H1 (cell line): ENCODE results near the gene PAK2. TPM values are rescaled to one million over a fixed set of nuclear protein-coding genes. Genes with fewer than 3 reads are reported as not detected.

Source experiments
- CTCF ChIA-PET: fragments of 300-600 bp; sonication (Branson Sonifier 250); formaldehyde crosslinking; loops from one replicate; lab custom pipeline; 2021; ENCODE audit not compliant: partially characterized antibody; lab: Charles Lee
- POLR2A ChIA-PET: fragments of 300-600 bp; sonication (Branson Sonifier 250); formaldehyde crosslinking; loops from one replicate; lab custom pipeline; 2021; ENCODE audit warnings: inconsistent platforms; ENCODE audit not compliant: partially characterized antibody; lab: Charles Lee
- DNase-seq, 2 experiments: peaks; one replicate each; pipeline versions ENCODE4 v3.0.0 to v3.0.0-alpha.2; 2010 to 2022; ENCODE audit warnings: low spot score in 2 of 2, low read depth in 1 of 2, mixed read lengths in 1 of 2
- FAIRE-seq: peaks from 2 replicates; lab custom pipeline; 2011; peaks lifted over from hg19 to GRCh38; lab: Jason Lieb, UNC
- H2AFZ ChIP-seq: 2 replicates; pipeline ENCODE4 v1.8.1; 2012; ENCODE audit warnings: low read length, inconsistent platforms
- H2AK5ac ChIP-seq: 2 replicates; pipeline ENCODE4 v1.6.1; 2013; ENCODE audit warnings: low read depth, low read length
- H2BK120ac ChIP-seq: replicated peaks from 2 replicates; pipeline ENCODE3; 2013; ENCODE audit warnings: low read depth, low read length, inconsistent platforms
- H2BK12ac ChIP-seq: 2 replicates; pipeline ENCODE4 v1.6.1; 2013; ENCODE audit warnings: low read depth, low read length
- H2BK15ac ChIP-seq: 2 replicates; pipeline ENCODE4 v1.6.1; 2013; ENCODE audit warnings: low read length
- H2BK20ac ChIP-seq: 2 replicates; pipeline ENCODE4 v1.6.1; 2013; ENCODE audit warnings: low read length
- H2BK5ac ChIP-seq: 2 replicates; pipeline ENCODE4 v1.6.1; 2013; ENCODE audit warnings: low read depth, low read length
- H3K14ac ChIP-seq: 2 replicates; pipeline ENCODE4 v1.6.1; 2013; ENCODE audit warnings: inconsistent platforms; ENCODE audit not compliant: insufficient read length
- H3K18ac ChIP-seq: 2 replicates; pipeline ENCODE4 v1.6.1; 2013; ENCODE audit warnings: low read length; ENCODE audit errors: extremely low read depth
- H3K23ac ChIP-seq: 2 replicates; pipeline ENCODE4 v1.6.1; 2013; ENCODE audit warnings: inconsistent platforms; ENCODE audit not compliant: insufficient read length
- H3K23me2 ChIP-seq: 2 replicates; pipeline ENCODE4 v1.6.1; 2013; ENCODE audit warnings: low read depth, low read length
- H3K27ac ChIP-seq: 2 replicates; pipeline ENCODE4 v1.6.1; 2011; ENCODE audit warnings: low read depth, low read length, inconsistent platforms
- H3K27me3 ChIP-seq, 4 experiments: replicated peaks in 1 of 4; 1 replicate in 1 of 4; 2 replicates in 3 of 4; pipeline versions ENCODE4 v1.6.1 to v1.8.1; 2011 to 2013; ENCODE audit warnings: low read length in 3 of 4, mild to moderate bottlenecking in 3 of 4, inconsistent platforms in 2 of 4, mixed read lengths in 2 of 4, moderate library complexity in 1 of 4; ENCODE audit not compliant: control insufficient read depth in 3 of 4, insufficient read depth in 3 of 4; ENCODE audit errors: extremely low read depth in 1 of 4
- H3K36me3 ChIP-seq, 4 experiments: 2 replicates each; pipeline versions ENCODE4 v1.6.1 to v1.8.1; 2011 to 2013; ENCODE audit warnings: mild to moderate bottlenecking in 4 of 4, low read length in 3 of 4, moderate library complexity in 2 of 4, control low read depth in 1 of 4, inconsistent platforms in 1 of 4; ENCODE audit not compliant: insufficient read depth in 4 of 4, control insufficient read depth in 2 of 4
- H3K4ac ChIP-seq: replicated peaks from 2 replicates; pipeline ENCODE3; 2013; ENCODE audit warnings: low read length, low read depth, mixed read lengths, inconsistent platforms; ENCODE audit not compliant: insufficient read length
- H3K4me1 ChIP-seq, 4 experiments: replicated peaks in 1 of 4; 1 replicate in 1 of 4; 2 replicates in 3 of 4; pipeline versions ENCODE4 v1.6.1 to v1.8.1; 2011 to 2013; ENCODE audit warnings: low read length in 3 of 4, inconsistent platforms in 2 of 4, mixed read lengths in 1 of 4; ENCODE audit not compliant: insufficient read depth in 4 of 4, control insufficient read depth in 3 of 4
- H3K4me2 ChIP-seq, 2 experiments: 2 replicates each; pipeline versions ENCODE4 v1.6.1 to v1.8.1; 2011 to 2013; ENCODE audit warnings: low read depth in 2 of 2, low read length in 2 of 2, control low read depth in 1 of 2, inconsistent platforms in 1 of 2, mild to moderate bottlenecking in 1 of 2; ENCODE audit not compliant: insufficient read depth in 1 of 2
- H3K4me3 ChIP-seq, 4 experiments: fragments of 200-600, 300-600 bp in 1 of 4; sonication (generic), shearing (Covaris generic), sonication (Bioruptor Twin) in 1 of 4; 2 replicates each; pipeline versions ENCODE4 v1.5.1 to v1.8.1; 2011 to 2016; ENCODE audit warnings: low read length in 4 of 4, low read depth in 3 of 4, control low read depth in 2 of 4, inconsistent platforms in 2 of 4, mild to moderate bottlenecking in 2 of 4, mixed read lengths in 1 of 4, moderate library complexity in 1 of 4; ENCODE audit not compliant: insufficient read depth in 2 of 4; ENCODE audit errors: extremely low read depth in 1 of 4
- H3K56ac ChIP-seq: replicated peaks from 2 replicates; pipeline ENCODE3; 2013; ENCODE audit warnings: low read depth, mild to moderate bottlenecking, mixed read lengths, low read length, inconsistent platforms; ENCODE audit not compliant: insufficient read length
- H3K79me1 ChIP-seq: 2 replicates; pipeline ENCODE4 v1.6.1; 2013; ENCODE audit warnings: low read depth, low read length, control low read depth
- H3K79me2 ChIP-seq, 2 experiments: 2 replicates each; pipeline versions ENCODE4 v1.6.1 to v1.8.1; 2012 to 2013; ENCODE audit warnings: low read length in 2 of 2, mild to moderate bottlenecking in 2 of 2, inconsistent platforms in 1 of 2; ENCODE audit not compliant: insufficient read depth in 2 of 2, control insufficient read depth in 1 of 2
- H3K9ac ChIP-seq, 4 experiments: replicated peaks in 1 of 4; 1 replicate in 1 of 4; 2 replicates in 3 of 4; pipeline versions ENCODE4 v1.6.1 to v1.8.1; 2011 to 2013; ENCODE audit warnings: low read depth in 3 of 4, low read length in 3 of 4, control low read depth in 2 of 4, mild to moderate bottlenecking in 2 of 4, moderate library complexity in 2 of 4, inconsistent platforms in 1 of 4; ENCODE audit errors: extremely low read depth in 1 of 4
- H3K9me3 ChIP-seq, 2 experiments: 2 replicates each; pipeline versions ENCODE4 v1.6.1 to v1.8.1; 2012 to 2013; ENCODE audit warnings: mild to moderate bottlenecking in 2 of 2, moderate library complexity in 2 of 2, control low read depth in 1 of 2, inconsistent platforms in 1 of 2, low read depth in 1 of 2, low read length in 1 of 2, mixed read lengths in 1 of 2; ENCODE audit not compliant: insufficient read depth in 2 of 2
- H4K20me1 ChIP-seq, 2 experiments: replicated peaks in 1 of 2; 2 replicates each; pipeline versions ENCODE3 to v1.8.1; 2011 to 2013; ENCODE audit warnings: inconsistent platforms in 2 of 2, low read length in 2 of 2, mild to moderate bottlenecking in 1 of 2; ENCODE audit not compliant: insufficient read depth in 2 of 2, control insufficient read depth in 1 of 2
- H4K5ac ChIP-seq: 2 replicates; pipeline ENCODE4 v1.6.1; 2013; ENCODE audit warnings: low read length, low read depth, mixed read lengths, inconsistent platforms; ENCODE audit not compliant: insufficient read length
- H4K8ac ChIP-seq: 2 replicates; pipeline ENCODE4 v1.8.0; 2013; ENCODE audit warnings: mild to moderate bottlenecking, moderate library complexity, low read length, inconsistent platforms; ENCODE audit not compliant: insufficient read depth; ENCODE audit errors: extremely low read depth
- H4K91ac ChIP-seq: replicated peaks from 2 replicates; pipeline ENCODE3; 2013; ENCODE audit warnings: low read length, mixed read lengths, inconsistent platforms; ENCODE audit not compliant: insufficient read length
- CREB1 ChIP-seq: IDR thresholded peaks from 2 replicates; pipeline ENCODE4 v1.6.1; 2012; ENCODE audit warnings: inconsistent platforms
- MAFK ChIP-seq: IDR thresholded peaks from 2 replicates; pipeline ENCODE4 v1.6.1; 2012; ENCODE audit warnings: low read depth, mild to moderate bottlenecking, improper control_type of control experiment, low read length
- PHF8 ChIP-seq: fragments of 200-600 bp; sonication (generic); conservative IDR thresholded peaks from 2 replicates; pipeline ENCODE4 v1.7.1; 2012; ENCODE audit warnings: low read depth, mild to moderate bottlenecking, inconsistent platforms, low read length, moderate library complexity
- RBBP5 ChIP-seq: IDR thresholded peaks from 2 replicates; pipeline ENCODE4 v1.7.1; 2012; ENCODE audit warnings: low read depth, mild to moderate bottlenecking, inconsistent platforms, low read length, moderate library complexity, borderline replicate concordance
- RFX5 ChIP-seq: IDR thresholded peaks from 2 replicates; pipeline ENCODE4 v1.6.1; 2011; ENCODE audit warnings: low read depth, low read length, improper control_type of control experiment, borderline replicate concordance
- RNF2 ChIP-seq: fragments of 200-900, 300-1000 bp; sonication (generic); IDR thresholded peaks from 2 replicates; pipeline ENCODE4 v1.7.1; 2016; ENCODE audit warnings: borderline replicate concordance, low read depth, mild to moderate bottlenecking, antibody characterized with exemption, low read length; ENCODE audit not compliant: poor library complexity, severe bottlenecking; ENCODE audit errors: missing control alignments
- SIRT6 ChIP-seq: IDR thresholded peaks from one replicate; pipeline ENCODE4 v1.7.1; 2012; ENCODE audit warnings: low read length, inconsistent platforms
- SP1 ChIP-seq: IDR thresholded peaks from 2 replicates; pipeline ENCODE4 v1.6.1; 2011; ENCODE audit warnings: low read depth, low read length
- TBP ChIP-seq: IDR thresholded peaks from 2 replicates; pipeline ENCODE4 v1.6.1; 2011; ENCODE audit warnings: low read depth, low read length, improper control_type of control experiment
- WGBS, 2 experiments: shearing (Covaris generic) in 1 of 2; methylation state at CpG; one replicate each; pipeline versions ENCODE4 v1.1.6 to v1.1.7; 2013 to 2015; ENCODE audit warnings: low lambda C conversion rate in 2 of 2, mixed read lengths in 2 of 2, inconsistent platforms in 1 of 2, low coverage in 1 of 2, missing lambda C conversion rate in 1 of 2; ENCODE audit not compliant: insufficient replicate concordance in 2 of 2, insufficient coverage in 1 of 2, insufficient read length in 1 of 2; ENCODE audit errors: extremely low coverage in 1 of 2, missing lambda C conversion rate in 1 of 2; 5-methylcytosine and 5-hydroxymethylcytosine counted together
- polyA plus RNA-seq, 7 experiments: library from polyadenylated mRNA; depleted of rRNA in 3 of 7; stranded (reverse) in 5 of 7; unstranded in 2 of 7; fragments of >200 nt in 5 of 7; fragments of 200-250 nt in 2 of 7; gene quantifications; 1 replicate in 5 of 7; 2 replicates in 1 of 7; 4 replicates in 1 of 7; pipeline versions ENCODE4 v1.2.1 to v1.2.3, GENCODE V29; 2011 to 2013; ENCODE audit warnings: missing spikeins in 2 of 7, mixed read lengths in 2 of 7
- total RNA-seq: library from RNA; stranded (reverse); fragmentation: NEBNext Ultra II Directional; extraction: Animal tissue kit (Norgen Biotek cat#: 25700); gene quantifications from 2 replicates; pipeline ENCODE4 v1.2.1, GENCODE V29; 2021

The PAK2 gene
- total and polyA plus RNA-seq, 2 of the 8 experiments (the other 6 are each of a cell fraction or from before 2014, with no cell fraction given) = 13.1 to 60.5 TPM

DNA sequence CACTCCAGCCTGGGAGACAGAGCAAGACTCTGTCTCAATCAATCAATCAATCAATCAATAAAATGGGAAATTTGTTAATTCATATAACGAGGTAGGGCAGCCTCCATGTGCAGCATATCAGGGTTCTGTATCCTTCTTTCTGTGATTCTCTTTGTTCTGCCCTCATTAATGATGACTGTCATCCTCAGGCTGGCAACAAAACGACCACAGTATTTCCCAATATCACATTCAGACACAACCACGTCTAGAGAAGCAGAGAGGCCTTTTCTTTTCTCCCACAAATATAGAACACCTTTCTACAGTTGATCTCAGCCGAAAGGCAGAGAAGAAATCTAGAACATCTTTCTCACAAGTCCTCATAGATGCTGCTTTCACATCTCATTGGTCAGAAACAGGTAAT lies 38.9 kb upstream of the PAK2 start:
- ChIA-PET CTCF (interaction anchor here (2.8 kb wide), 1 partner anchor 16 kb away, joined by 8 read pairs; no protein-coding TSS in a partner anchor), POLR2A (no interaction called here)
- H4K5ac ChIP-seq = no peak overlapping the region
- no peak for DNase-seq
- no peaks in the 10 kb centered on the region for H4K20me1 ChIP-seq
- 85% methylated on average over 4 of the region's 4 CpGs; no CpG with 5 or more reads in 1 of the 2 experiments for WGBS, 2 experiments
- H4K91ac ChIP-seq = no peak overlapping the region
- no peak overlapping the region for H2AFZ ChIP-seq
- H2AK5ac ChIP-seq = no peak overlapping the region
- no peak overlapping the region for H3K4me2 ChIP-seq
- no peak overlapping the region for H3K4me3 ChIP-seq
- no peak overlapping the region for H3K9ac ChIP-seq
- no peak for FAIRE-seq
- no peak overlapping the region for H3K23ac ChIP-seq
- no peaks in the 10 kb centered on the region for H3K9me3 ChIP-seq
- H3K79me2 ChIP-seq = no peaks in the 10 kb centered on the region
- H3K79me1 ChIP-seq = no peaks in the 10 kb centered on the region
- H2BK15ac ChIP-seq = no peak overlapping the region
- no peak overlapping the region for H4K8ac ChIP-seq
- no peak overlapping the region for H2BK12ac ChIP-seq
- no peak overlapping the region for H2BK5ac ChIP-seq
- no peak overlapping the region for H3K56ac ChIP-seq
- H3K4me1 ChIP-seq = no peaks in the 10 kb centered on the region
- H3K18ac ChIP-seq = no peak overlapping the region
- H3K14ac ChIP-seq = no peak overlapping the region
- no peaks in the 10 kb centered on the region for H3K23me2 ChIP-seq
- no peaks in the 10 kb centered on the region for H3K36me3 ChIP-seq
- H3K27ac ChIP-seq = no peak overlapping the region
- no peak overlapping the region for H2BK120ac ChIP-seq
- no peaks in the 10 kb centered on the region for H3K27me3 ChIP-seq
- no peak overlapping the region for H3K4ac ChIP-seq
- no peak overlapping the region for H2BK20ac ChIP-seq
- no peak for TF ChIP-seq CREB1
- no peak for TF ChIP-seq RBBP5
- TF ChIP-seq MAFK = no peak
- no peak for TF ChIP-seq TBP
- TF ChIP-seq SP1 = no peak
- no peak for TF ChIP-seq PHF8
- TF ChIP-seq SIRT6 = no peak
- no peak for TF ChIP-seq RNF2
- TF ChIP-seq RFX5 = no peak
